Activated naive CD8-positive, alpha-beta T cell treated with anti-CD3 and anti-CD28 coated beads for 36 hours (primary cell): Measurements from ENCODE around the gene SKIDA1. TPM values are rescaled to one million over a fixed set of nuclear protein-coding genes. Genes with fewer than 3 reads are reported as not detected.

Experiments
- total RNA-seq, 2 experiments: library from RNA; stranded (reverse); gene quantifications; one replicate each; pipeline ENCODE4 v1.2.3, GENCODE V29; 2021

The SKIDA1 gene
- total RNA-seq, 2 experiments from 2014 or later = 0.54 TPM; not detected in 1

Other genes starting within 250 kb of the SKIDA1 start
- gene MLLT10, start 8.6 kb upstream of the SKIDA1 start, total RNA-seq = 10 to 100 TPM; 33.9 to 36.2 TPM